ENCODE data around the gene ENTREP3.
A peak's percentile ranks its signal among the peaks of the same experiment; 100 is the strongest.

The ENTREP3 gene

DNA sequence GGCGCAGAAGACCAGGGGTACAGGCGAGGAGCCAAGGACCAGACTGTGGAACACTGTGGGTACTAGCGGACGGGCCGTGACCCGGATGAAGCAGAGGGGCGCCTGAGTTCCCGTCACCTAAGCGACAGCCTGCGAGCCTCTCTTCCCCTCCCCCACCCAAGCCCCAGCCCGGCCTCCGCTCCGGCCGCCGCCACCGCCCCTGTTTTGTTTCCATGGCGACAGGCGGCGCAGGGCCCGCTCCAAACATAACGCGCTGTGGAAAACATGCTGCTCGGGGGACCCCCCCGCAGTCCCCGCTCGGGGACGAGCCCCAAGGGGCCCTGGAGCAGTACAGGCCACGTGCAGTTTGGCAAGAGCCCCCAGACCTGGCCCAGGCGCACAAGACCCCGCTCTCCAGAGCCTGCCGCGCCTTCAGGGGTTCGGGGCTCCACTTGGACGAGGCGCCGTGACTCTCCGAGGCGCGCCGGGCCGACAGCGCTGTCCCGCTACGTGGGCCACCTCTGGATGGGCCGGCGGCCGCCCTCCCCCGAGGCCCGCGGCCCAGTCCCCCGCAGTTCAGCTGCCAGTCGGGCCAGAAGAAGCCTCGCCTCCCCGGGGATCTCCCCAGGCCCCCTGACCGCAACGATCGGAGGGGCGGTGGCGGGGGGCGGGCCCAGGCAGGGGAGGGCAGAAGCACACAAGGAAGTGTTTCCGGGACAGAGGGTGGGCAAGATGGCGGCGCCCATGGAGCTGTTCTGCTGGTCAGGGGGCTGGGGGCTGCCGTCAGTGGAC is 46.6 kb downstream of the ENTREP3 start, which contains the start of gene MTX1:
TSS of gene MTX1 (plus strand) at position 155 of the 771 bp plus-strand sequence. CDS start at position 265, 110 bp downstream.
- Mint-ChIP-seq H3K27ac (peak within 1 kb of the TSS; percentile 97 to 99 (median 98)), H3K36me3 (ENCODE audit: low read depth) (peaks cover 4% of the 10 kb centered on the region), H3K4me3 (peak within 1 kb of the TSS; percentile 90 to 96 (median 91)), H3K9me3 (no peaks in the 10 kb centered on the region), H3K27me3 (ENCODE audit: low read depth) (no peaks in the 10 kb centered on the region), H3K4me1 (peaks cover 27% of the 10 kb centered on the region)
- TF ChIP-seq CTCF (IDR thresholded peaks at IDR 0.05; ENCODE audit: unreplicated experiment in 3 of 3), result no peak

GRCh38 chr1:155207806-155208540 is 47.3 kb downstream of the ENTREP3 start, which contains the start of gene THBS3:
Gene THBS3 (minus strand): TSS chr1:155207897. CDS start chr1:155207876, 21 bp downstream.
- peak within 1 kb of the TSS; percentile 90 to 96 (median 91) for H3K4me3 Mint-ChIP-seq
- no peak for TF ChIP-seq CTCF (IDR thresholded peaks at IDR 0.05; ENCODE audit: unreplicated experiment in 3 of 3)
- H3K4me1 Mint-ChIP-seq, result peaks cover 27% of the 10 kb centered on the region
- peak within 1 kb of the TSS; percentile 97 to 99 (median 98) for H3K27ac Mint-ChIP-seq
- H3K9me3 Mint-ChIP-seq, result no peaks in the 10 kb centered on the region
- H3K36me3 Mint-ChIP-seq (ENCODE audit: low read depth), result peaks cover 4% of the 10 kb centered on the region
- peaks cover 3% of the 10 kb centered on the region for H3K27me3 Mint-ChIP-seq (ENCODE audit: low read depth)

DNA sequence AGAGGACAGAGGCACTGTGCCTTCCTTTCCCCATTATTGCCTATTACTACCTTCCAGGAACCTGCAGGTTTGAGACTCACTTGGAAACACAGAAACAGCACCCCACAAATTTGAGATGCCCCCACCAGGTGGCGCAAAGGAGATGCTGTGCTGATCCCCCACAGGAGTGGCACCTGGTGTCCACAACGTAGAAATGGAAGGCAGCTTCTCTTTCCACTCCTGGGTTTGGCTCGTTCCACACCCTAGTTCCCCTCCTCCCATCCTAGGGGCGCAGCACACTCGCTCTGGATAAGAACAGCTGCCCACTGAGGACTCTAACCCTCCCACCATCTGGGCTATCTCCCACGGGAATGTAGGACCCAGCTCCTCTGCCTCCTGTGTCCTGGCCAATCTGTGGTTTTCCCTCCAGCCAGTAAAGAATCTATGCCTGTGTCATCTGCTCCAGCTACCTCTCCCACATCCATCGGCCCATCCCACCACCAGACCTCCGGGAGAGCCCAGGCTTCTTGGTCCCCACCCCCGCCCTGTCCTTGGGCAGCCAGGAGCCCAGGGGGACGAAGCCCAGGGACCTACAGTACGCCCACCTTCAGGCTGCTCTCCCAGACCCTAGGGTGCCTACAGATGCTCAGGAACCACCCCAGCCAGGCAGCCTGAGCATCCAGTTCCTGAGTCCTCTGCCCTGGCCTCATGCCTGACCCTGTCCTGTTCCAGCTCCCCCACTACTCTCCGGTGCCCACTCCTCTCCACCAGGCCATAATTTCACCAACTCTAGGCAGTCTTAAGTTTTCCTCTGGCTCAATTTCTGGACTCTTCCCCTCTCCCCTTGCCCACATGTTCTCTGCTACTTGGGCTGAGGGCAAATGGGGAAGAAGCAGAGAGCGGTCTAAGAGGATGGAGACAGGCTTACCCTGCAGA is 48.1 kb downstream of the ENTREP3 start:
- H3K27ac Mint-ChIP-seq, result peak overlapping the region; percentile 94 to 99 (median 98)
- H3K9me3 Mint-ChIP-seq, result no peaks in the 10 kb centered on the region

GRCh38 chr1:155205969-155206593 is 49.2 kb downstream of the ENTREP3 start:
- peak overlapping the region in 1 of 3 experiments; percentile 31 for H3K27ac Mint-ChIP-seq
- H3K27me3 Mint-ChIP-seq (ENCODE audit: low read depth), result peaks cover 3% of the 10 kb centered on the region
- H3K9me3 Mint-ChIP-seq, result no peaks in the 10 kb centered on the region
- peaks cover 4% of the 10 kb centered on the region for H3K36me3 Mint-ChIP-seq (ENCODE audit: low read depth)
- H3K4me3 Mint-ChIP-seq, result peak overlapping the region; percentile 13 to 54 (median 23)
- H3K4me1 Mint-ChIP-seq, result peaks cover 27% of the 10 kb centered on the region
- no peak for TF ChIP-seq CTCF (IDR thresholded peaks at IDR 0.05; ENCODE audit: unreplicated experiment in 3 of 3)

More for the DNA sequence above, 48.1 kb downstream of the ENTREP3 start:
- Mint-ChIP-seq H3K4me3 (peak overlapping the region; percentile 84 to 96 (median 90)), H3K27me3 (ENCODE audit: low read depth) (peaks cover 3% of the 10 kb centered on the region), H3K36me3 (ENCODE audit: low read depth) (peaks cover 4% of the 10 kb centered on the region), H3K4me1 (peaks cover 27% of the 10 kb centered on the region)
- TF ChIP-seq CTCF (IDR thresholded peaks at IDR 0.05; ENCODE audit: unreplicated experiment in 3 of 3), result peak; percentile 74 to 85 (median 78)

- H3K27ac Mint-ChIP-seq, result no peak overlapping the region
- no peaks in the 10 kb centered on the region for H3K9me3 Mint-ChIP-seq
- no peak for TF ChIP-seq CTCF (IDR thresholded peaks at IDR 0.05; ENCODE audit: unreplicated experiment in 3 of 3)
- no peak overlapping the region for H3K4me3 Mint-ChIP-seq
- H3K4me1 Mint-ChIP-seq, result peaks cover 22% of the 10 kb centered on the region
- peaks cover 4% of the 10 kb centered on the region for H3K36me3 Mint-ChIP-seq (ENCODE audit: low read depth)
- H3K27me3 Mint-ChIP-seq (ENCODE audit: low read depth), result peaks cover 3% of the 10 kb centered on the region
Observed at GRCh38 chr1:155205035-155205434, 50.2 kb downstream of the ENTREP3 start.

Measured in nephron (organoid).